OCI-LY3 (cell line): ENCODE measurements around the gene EMD.

Experiments
- CTCF ChIP-seq: fragments of 200-600, 300-600 bp; sonication (generic); IDR thresholded peaks from 2 replicates; pipeline ENCODE4 v1.5.1; 2014; ENCODE audit warnings: antibody characterized with exemption, low read length, low read depth
- EZH2phosphoT487 ChIP-seq: fragments of 200-600 bp; shearing (Covaris generic); IDR thresholded peaks from 2 replicates; pipeline ENCODE4 v1.6.1; 2018; ENCODE audit warnings: antibody characterized with exemption, mixed run types, low read depth

- TF ChIP-seq CTCF: peak; percentile 77
- TF ChIP-seq EZH2phosphoT487: no peak
Measured at GRCh38 chrX:154373340-154374306, 5.5 kb upstream of the EMD start.
